Dermis blood vessel endothelial cell (primary cell): Measurements from ENCODE around the gene TGFBR1. TPM values are rescaled to one million over a fixed set of nuclear protein-coding genes. Genes with fewer than 3 reads are reported as not detected.
"Not testable (repeated sequence)": the region's sequence is repeated elsewhere in the genome, so short reads cannot be mapped to it uniquely, and the experiment has no call there.

Experiments used
- DNase-seq: peaks from one replicate; pipeline ENCODE4 v3.0.0; 2010
- total RNA-seq: library from RNA; depleted of rRNA; stranded (reverse); fragments of >200 nt; gene quantifications from 2 replicates; pipeline ENCODE4 v1.2.3, GENCODE V29; 2014

Gene TGFBR1
- total RNA-seq, 1 donor from 2014 or later: 18.4 TPM

GRCh38 chr9:99076483-99077171 is 28.3 kb upstream of the TGFBR1 start:
- DNase-seq: no peak

DNA sequence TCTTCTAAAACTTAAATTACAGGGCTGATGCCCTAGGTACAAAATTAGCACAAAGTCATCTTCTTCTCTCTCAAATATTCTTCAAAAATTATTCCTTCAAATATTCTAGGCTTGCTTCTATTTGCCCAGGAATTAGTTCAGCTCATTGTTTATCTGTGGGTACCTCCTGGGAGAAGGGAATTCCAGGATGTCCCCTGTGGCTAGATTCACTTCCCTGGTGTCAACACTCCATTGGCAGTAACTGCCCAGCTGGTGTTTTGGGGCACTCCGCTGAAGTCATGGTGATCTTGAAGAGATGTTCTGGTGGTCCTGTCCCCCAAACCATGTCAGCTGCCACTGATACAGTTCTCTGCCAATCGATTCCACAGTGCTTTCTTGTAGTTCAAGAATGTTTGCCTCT is 26.2 kb upstream of the TGFBR1 start:
- DNase-seq: no peak

- no peak for DNase-seq
Measured at GRCh38 chr9:99079542-99079941, 25.4 kb upstream of the TGFBR1 start.

DNA sequence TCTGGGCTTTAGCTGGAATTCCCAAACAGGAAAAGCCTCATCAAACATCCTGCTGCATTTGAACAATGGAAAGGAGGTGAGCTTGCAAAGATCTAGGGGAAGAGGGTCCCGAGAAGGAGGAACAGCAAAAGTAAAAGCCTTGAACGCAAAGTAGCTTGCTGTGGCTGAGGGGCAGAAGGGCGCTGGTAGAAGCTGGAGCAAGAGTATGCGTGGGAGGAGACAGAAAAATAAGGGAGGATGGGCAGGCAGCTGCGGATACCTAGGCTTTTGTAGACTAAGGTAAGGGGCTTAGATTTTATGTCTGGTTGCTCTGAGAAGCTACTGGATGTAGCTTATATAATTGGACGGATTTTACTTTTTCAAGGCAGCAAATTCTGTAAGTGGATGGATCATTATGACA is 21.9 kb upstream of the TGFBR1 start:
- no peak for DNase-seq

GRCh38 chr9:99085949-99086948 is 18.7 kb upstream of the TGFBR1 start:
- peak; percentile 40 for DNase-seq

DNA sequence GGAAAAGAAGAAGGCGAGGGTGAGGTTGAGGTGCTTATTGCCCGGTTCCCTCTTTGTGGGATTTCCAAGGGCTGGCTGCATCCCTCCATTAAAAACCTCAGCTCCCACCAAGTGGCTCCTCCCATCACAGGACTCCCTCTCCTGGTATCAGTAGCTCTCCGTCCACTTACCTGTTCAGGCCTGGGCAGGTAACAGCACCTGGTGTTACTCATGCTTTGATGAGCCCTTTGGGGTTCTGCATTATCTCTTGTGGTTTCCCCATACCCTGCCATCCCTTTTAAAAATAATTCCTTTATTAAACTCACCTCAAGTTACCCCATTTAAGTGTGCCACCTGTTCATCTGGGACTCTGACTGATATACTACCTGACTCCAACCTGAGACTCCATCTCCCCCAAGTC is 17.5 kb upstream of the TGFBR1 start:
- DNase-seq: no peak

DNA sequence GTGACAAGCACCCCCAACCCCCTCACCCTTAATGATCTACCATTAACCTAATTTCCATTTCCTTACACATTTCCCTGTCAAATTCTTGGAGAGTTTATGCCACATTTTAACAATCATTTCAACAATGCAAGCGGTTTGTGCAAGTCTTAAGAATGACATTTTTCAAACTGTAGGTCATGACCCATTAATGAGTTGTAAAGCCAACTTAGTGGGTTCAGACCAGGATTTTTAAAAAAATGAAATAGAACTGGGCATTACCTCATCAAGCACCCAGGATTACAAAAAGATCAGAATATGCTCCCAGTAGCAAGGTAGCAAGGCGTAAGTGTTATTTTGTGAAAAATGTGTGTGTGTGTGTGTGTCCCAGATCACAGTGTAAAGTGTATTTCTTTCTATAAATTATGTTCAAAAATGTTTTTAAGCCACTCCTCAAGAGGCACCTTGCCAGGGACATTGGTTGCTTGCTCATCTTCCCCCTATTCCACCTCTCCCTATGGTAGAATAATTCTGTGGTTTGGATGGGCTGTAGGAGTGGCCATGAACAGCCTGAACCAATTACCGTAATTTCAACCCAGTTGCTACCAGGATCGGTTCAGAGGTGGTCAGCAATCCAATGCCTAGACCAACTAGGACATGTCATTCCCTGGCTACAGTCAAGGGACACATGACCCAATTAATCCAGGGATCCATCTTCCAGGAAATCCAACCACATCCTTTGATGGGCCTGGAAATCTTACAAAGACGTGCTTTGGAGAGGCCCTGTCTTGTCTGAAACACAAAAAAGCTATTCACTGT is 14.4 kb upstream of the TGFBR1 start:
- no peak for DNase-seq

GRCh38 chr9:99092643-99093491 is 12.0 kb upstream of the TGFBR1 start:
- DNase-seq: no peak

DNA sequence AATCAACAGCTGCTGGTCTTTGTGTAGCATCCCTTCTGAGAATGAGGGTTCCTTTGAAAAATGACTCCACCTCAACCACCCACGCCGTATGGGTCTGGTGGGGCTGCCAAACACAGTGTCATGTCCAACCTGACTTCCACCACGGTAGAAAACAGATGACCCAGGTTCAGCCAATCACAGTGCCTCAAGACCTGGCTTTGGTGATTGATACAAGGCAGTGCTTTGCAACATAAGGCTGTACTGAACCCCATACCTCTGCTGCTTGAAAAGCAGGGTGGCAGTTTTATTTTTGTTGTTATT is 11.5 kb upstream of the TGFBR1 start:
- no peak for DNase-seq

DNA sequence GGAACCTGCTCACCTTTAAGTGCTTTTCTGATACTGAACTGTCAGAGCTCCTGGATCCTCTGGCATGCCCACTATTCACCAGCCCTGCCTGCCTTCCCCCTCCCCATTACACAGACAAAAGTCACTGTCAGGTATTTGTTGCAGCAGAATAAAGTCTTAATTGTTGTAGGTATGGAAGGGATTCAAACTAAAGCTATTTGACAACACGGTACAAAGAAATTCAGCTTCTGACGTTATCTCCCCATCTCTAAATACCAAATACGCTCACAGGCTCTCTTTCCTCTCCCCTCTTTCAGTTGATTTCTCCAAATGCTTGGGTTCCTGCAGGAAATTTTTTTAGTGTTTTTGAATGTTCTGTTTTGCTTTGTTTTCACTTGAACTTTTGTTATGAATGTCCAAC is 9.3 kb upstream of the TGFBR1 start:
- no peak for DNase-seq

DNA sequence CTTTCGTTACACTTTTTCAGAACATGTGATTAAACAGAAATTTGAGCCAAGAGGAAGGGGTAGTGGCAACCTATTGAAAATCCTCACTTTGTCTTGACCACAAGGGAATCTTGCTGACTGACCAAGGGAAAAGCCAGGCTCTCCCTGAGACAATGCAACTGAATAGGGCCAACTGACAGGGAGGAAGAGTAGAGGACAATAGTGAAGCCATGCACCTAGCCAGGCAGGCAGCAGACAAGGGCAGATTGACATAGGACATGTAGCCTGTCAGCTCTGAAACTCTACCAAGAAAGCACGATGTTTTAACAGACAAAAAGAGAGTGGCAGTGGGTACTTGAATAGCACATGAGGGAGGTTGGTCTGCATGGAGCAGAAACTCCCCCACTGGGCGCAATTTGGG is 8.5 kb upstream of the TGFBR1 start:
- DNase-seq: no peak

DNA sequence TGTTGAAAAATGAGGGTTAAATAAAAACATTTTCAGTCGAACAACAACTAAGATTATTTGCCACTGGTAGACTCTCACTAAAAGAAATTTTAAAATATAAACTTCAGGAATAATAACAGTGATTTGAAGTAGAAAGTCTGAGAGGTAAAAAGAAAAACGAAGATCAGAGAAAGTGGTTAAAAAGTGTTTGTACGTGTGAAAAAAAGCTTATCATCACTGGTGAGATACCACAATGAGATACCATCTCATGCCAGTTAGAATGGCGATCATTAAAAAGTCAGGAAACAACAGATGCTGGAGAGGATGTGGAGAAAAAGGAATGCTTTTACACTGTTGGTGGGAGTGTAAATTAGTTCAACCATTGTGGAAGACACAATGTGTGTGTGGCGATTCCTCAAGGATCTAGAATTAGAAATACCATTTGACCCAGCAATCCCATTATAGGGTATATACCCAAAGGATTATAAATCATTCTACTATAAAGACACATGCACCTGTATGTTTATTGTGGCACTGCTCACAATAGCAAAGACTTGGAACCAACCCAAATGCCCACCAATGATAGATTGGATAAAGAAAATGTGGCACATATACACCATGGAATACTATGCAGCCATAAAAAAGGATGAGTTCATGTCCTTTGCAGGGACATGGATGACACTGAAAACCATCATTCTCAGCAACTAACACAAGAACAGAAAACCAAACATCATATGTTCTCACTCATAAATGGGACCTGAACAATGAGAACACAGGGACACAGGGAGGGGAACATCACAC is 4.9 kb upstream of the TGFBR1 start:
- DNase-seq: not testable (repeated sequence)

DNA sequence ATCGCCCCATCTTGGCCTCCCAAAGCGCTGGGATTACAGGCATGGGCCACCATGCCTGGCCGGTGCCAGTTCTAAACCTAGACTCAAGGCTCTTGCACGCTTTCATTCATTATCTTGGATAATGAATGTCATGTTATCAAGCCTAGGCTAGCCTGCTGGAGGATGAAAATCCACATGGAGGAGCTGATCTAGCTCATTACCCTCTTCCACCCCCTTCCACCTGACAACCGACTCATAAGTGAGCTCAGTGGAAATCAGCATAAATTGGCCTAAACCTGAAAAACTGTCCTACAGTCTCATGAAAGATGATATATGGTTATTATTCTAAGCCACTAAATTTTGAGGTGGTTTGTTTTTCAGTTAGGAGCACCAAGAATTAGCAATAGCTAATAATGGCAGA is 3.6 kb upstream of the TGFBR1 start:
- no peak for DNase-seq

- no peak for DNase-seq
Measured at GRCh38 chr9:99101812-99102211, 3.1 kb upstream of the TGFBR1 start.

GRCh38 chr9:99103054-99103895 is 1.6 kb upstream of the TGFBR1 start:
- peak; percentile 7 for DNase-seq

- DNase-seq: peak; percentile 32
Measured at GRCh38 chr9:99103901-99104458, 933 bp upstream of the TGFBR1 start.

DNA sequence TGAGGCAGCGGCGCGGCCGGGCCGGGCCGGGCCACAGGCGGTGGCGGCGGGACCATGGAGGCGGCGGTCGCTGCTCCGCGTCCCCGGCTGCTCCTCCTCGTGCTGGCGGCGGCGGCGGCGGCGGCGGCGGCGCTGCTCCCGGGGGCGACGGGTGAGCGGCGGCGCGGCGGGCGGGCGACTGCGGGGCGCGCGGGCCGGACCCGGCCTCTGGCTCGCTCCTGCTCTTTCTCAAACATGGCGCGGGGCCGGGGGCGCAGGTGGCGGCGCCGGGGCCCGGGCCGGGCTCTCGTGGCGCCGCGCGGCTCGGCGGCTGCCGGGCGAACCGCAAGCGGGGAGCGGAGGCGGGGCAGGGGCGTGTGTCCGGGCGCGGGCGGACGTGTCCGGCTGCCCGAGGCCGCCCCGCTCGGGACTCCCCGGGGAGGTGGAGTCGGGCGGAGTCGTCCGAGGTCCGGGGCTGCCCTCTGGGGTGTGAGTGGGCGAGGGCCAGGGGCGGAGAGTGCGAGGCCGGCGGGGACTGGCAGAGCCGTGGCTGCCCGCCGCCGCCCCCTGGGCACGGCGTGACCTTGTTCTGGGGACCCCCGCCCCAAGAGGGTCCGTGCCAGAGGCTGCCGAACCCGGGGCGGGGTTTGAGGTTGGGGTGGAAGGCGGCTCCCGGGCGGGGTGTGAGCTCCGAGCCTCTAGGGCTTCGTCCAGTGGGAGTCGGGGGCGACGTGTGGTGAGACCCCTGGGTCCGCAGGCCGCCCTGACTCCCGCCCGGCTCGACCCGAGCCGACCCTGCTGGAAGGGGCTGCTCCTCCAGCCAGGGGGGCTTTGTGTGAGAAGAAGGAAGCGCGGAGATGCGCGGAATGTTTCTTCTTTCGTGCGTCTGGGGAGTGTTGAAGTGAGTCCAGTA is 485 bp downstream of the TGFBR1 start:
- DNase-seq: peak; percentile 75

DNA sequence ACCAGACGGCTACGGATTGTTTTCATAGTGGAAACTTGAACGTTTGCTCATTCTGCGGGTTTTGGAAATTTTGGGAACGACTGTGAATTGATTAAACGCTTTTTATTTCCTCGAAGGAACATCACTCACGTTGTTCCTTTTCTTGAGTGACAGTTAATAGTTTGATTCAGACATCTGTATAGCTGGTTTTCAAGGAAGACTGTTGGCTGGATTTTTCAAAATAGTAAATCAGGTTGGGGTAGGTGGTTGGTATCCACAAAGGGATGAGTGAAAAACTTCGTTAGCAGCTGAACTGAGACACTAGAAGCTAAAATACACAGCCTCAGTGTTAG is 1.1 kb downstream of the TGFBR1 start:
- no peak for DNase-seq

DNA sequence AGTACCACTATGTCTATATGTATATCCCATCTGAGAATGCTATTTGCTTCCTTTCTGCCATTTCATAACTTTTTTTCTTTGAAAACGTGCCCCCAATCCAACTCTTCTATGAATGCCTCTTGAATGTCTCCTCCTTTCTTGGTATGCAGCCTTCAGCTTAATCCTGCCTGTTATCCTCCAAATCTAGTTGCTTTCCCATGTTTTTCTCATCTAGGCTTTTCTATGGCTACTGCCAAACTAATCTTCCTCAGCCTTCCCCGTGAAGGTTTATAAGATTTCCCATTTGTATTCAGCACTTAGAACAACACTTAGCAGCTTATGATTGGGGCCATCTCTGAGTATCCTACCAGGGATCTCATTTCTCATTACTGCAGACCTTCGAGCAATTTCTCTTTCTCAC is 2.5 kb downstream of the TGFBR1 start:
- no peak for DNase-seq
